Activated naive CD4-positive, alpha-beta T cell treated with anti-CD3 and anti-CD28 coated beads for 36 hours (primary cell): ENCODE measurements around the gene CDAN1. TPM values are rescaled to one million over a fixed set of nuclear protein-coding genes. Genes with fewer than 3 reads are reported as not detected.
"Not testable (repeated sequence)": the region's sequence is repeated elsewhere in the genome, so short reads cannot be mapped to it uniquely, and the experiment has no call there.

Experiments used
- CTCF ChIA-PET: fragments of 350-600 bp; sonication (Branson Sonifier 250); formaldehyde crosslinking; loops from one replicate; lab custom pipeline; 2021; ENCODE audit warnings: antibody characterized with exemption; lab: Charles Lee
- DNase-seq: peaks from one replicate; pipeline ENCODE4 v3.0.0-alpha.2; 2020
- H3K27ac Mint-ChIP-seq: one replicate; pipeline ENCODE4 v1.8.0; 2021; ENCODE audit warnings: mild to moderate bottlenecking, mixed read lengths
- H3K27me3 Mint-ChIP-seq: one replicate; pipeline ENCODE4 v1.8.0; 2021; ENCODE audit warnings: low read depth, mixed read lengths
- H3K36me3 Mint-ChIP-seq: one replicate; pipeline ENCODE4 v1.8.0; 2021; ENCODE audit warnings: low read depth, mixed read lengths
- H3K4me1 Mint-ChIP-seq: one replicate; pipeline ENCODE4 v1.8.0; 2021; ENCODE audit warnings: low read depth, mixed read lengths
- H3K4me3 Mint-ChIP-seq: one replicate; pipeline ENCODE4 v1.8.0; 2021; ENCODE audit warnings: mild to moderate bottlenecking, moderate library complexity, mixed read lengths
- H3K9me3 Mint-ChIP-seq: one replicate; pipeline ENCODE4 v1.8.0; 2021; ENCODE audit warnings: mixed read lengths
- intact Hi-C: fragments of 100-400 bp; cut with micrococcal nuclease; formaldehyde crosslinking; loops from one replicate; pipeline ENCODE4 v1.15.1; 2023
- total RNA-seq, 2 experiments: library from RNA; stranded (reverse); gene quantifications; one replicate each; pipeline ENCODE4 v1.2.3, GENCODE V29; 2021

CDAN1 gene
- total RNA-seq, 2 experiments from 2014 or later: 19.9 to 21.9 TPM

GRCh38 chr15:42681119-42681518 is 55.8 kb downstream of the CDAN1 start:
- no peak overlapping the region for H3K4me3 Mint-ChIP-seq
- CTCF ChIA-PET: no interaction called here
- peaks cover 2% of the 10 kb centered on the region for H3K36me3 Mint-ChIP-seq
- DNase-seq: no peak
- intact Hi-C loops: no loop called here
- no peak overlapping the region for H3K27ac Mint-ChIP-seq
- no peaks in the 10 kb centered on the region for H3K27me3 Mint-ChIP-seq
- peaks cover 9% of the 10 kb centered on the region for H3K4me1 Mint-ChIP-seq
- no peaks in the 10 kb centered on the region for H3K9me3 Mint-ChIP-seq

DNA sequence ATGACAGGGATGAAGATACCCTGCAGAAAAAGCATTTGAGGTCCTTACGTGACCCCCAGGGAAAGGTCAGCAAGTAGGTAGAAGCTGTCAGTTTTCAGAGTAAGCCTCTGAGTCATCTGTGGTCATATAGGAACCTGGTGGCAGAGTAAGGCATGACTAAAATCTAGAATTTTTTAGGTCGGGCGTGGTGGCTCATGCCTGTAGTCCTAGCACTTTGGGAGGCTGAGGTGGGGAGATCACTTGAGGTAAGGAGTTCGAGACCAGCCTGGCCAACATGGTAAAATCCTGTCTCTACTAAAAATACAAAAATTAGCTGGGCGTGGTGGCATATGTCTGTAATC is 56.8 kb downstream of the CDAN1 start:
- intact Hi-C loops: not testable (repeated sequence)

GRCh38 chr15:42679285-42680141 is 57.4 kb downstream of the CDAN1 start:
- Mint-ChIP-seq H3K9me3 (no peaks in the 10 kb centered on the region), H3K36me3 (peaks cover 2% of the 10 kb centered on the region), H3K4me1 (peaks cover 9% of the 10 kb centered on the region), H3K27ac (no peak overlapping the region), H3K4me3 (no peak overlapping the region), H3K27me3 (no peaks in the 10 kb centered on the region)
- intact Hi-C loops: no loop called here
- no peak for DNase-seq
- CTCF ChIA-PET: no interaction called here

More for the DNA sequence above, 56.8 kb downstream of the CDAN1 start:
- H3K4me1 Mint-ChIP-seq, H3K4me3 Mint-ChIP-seq, H3K9me3 Mint-ChIP-seq, H3K27ac Mint-ChIP-seq, H3K27me3 Mint-ChIP-seq, H3K36me3 Mint-ChIP-seq, CTCF ChIA-PET: not testable (repeated sequence)
- peak; percentile 71 for DNase-seq

DNA sequence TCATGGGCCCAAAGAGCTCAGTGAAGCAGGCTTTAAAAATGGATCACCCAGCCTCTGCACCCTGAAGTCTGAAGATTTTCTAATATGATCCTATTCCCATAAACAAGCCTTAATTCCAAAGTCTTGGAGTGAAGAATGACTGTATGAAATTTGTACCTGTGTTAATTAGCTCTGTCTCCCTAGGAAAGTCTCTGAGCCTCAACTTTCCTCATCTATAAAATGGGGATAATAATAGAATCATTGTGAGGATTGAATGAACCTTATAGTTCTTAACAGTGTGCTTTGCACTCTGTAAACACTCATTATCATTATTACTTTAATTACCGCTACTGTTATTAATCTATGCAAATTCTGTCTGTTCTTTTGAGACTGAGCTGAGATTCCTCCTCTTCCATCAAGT is 61.9 kb downstream of the CDAN1 start:
- Mint-ChIP-seq H3K4me3 (no peak overlapping the region), H3K27ac (no peak overlapping the region), H3K4me1 (peaks cover 3% of the 10 kb centered on the region), H3K27me3 (no peaks in the 10 kb centered on the region), H3K9me3 (no peaks in the 10 kb centered on the region), H3K36me3 (no peaks in the 10 kb centered on the region)
- no peak for DNase-seq
- CTCF ChIA-PET: no interaction called here
- intact Hi-C loops: no loop called here

GRCh38 chr15:42674472-42674871 is 62.5 kb downstream of the CDAN1 start:
- intact Hi-C loops: no loop called here
- Mint-ChIP-seq H3K4me3 (no peak overlapping the region), H3K36me3 (no peaks in the 10 kb centered on the region), H3K9me3 (no peaks in the 10 kb centered on the region), H3K4me1 (no peaks in the 10 kb centered on the region), H3K27ac (no peak overlapping the region), H3K27me3 (no peaks in the 10 kb centered on the region)
- CTCF ChIA-PET: no interaction called here
- no peak for DNase-seq

Other genes with a start within 250 kb of the CDAN1 start
- gene ZNF106, start 246.0 kb downstream of the CDAN1 start, total RNA-seq: 10 to 100 TPM; 40.8 to 41.2 TPM
- gene SNAP23, start 241.5 kb downstream of the CDAN1 start, total RNA-seq: 10 to 100 TPM; 33.1 to 34.5 TPM
- 10 to 100 TPM; 14.7 to 16.3 TPM for gene LRRC57, start 188.3 kb downstream of the CDAN1 start, total RNA-seq
- gene HAUS2, start 188.3 kb downstream of the CDAN1 start, total RNA-seq: 10 to 100 TPM; 46.2 to 55.6 TPM
- 1 to 10 TPM; 1.9 to 2.5 TPM for gene STARD9, start 161.5 kb downstream of the CDAN1 start, total RNA-seq
- 10 to 100 TPM; 13.5 to 15.7 TPM for gene TTBK2, start 183.7 kb upstream of the CDAN1 start, total RNA-seq